Neural cell (in vitro differentiated cells): ENCODE measurements around the gene EXOC6B.

Experiments
- CTCF ChIP-seq: fragments of 450-650 bp; IDR thresholded peaks from 2 replicates; pipeline ENCODE4 v1.5.1; 2014; ENCODE audit warnings: antibody characterized with exemption, mild to moderate bottlenecking, moderate library complexity; ENCODE audit not compliant: poor library complexity, severe bottlenecking
- EZH2 ChIP-seq: fragments of 200-600, 300-800 bp; shearing (Covaris generic), sonication (generic); IDR thresholded peaks from 2 replicates; pipeline ENCODE4 v1.6.1; 2014; ENCODE audit warnings: antibody characterized with exemption, low read length, borderline replicate concordance, mild to moderate bottlenecking; ENCODE audit not compliant: insufficient read depth, poor library complexity, severe bottlenecking
- RAD21 ChIP-seq: fragments of 450-650 bp; conservative IDR thresholded peaks from 2 replicates; pipeline ENCODE4 v1.6.1; 2014; ENCODE audit warnings: antibody characterized with exemption, mild to moderate bottlenecking, moderate library complexity

- TF ChIP-seq CTCF (no peak), RAD21 (no peak), EZH2 (no peak)
Measured at GRCh38 chr2:72389447-72389846, 436.4 kb downstream of the EXOC6B start.
